ENCODE data around the gene FAM89B.
A peak's percentile ranks its signal among the peaks of the same experiment; 100 is the strongest.

FAM89B gene

GRCh38 chr11:65591939-65592857 lies 19.9 kb downstream of the FAM89B start:
- no peak for DNase-seq

GRCh38 chr11:65592858-65593517 lies 20.6 kb downstream of the FAM89B start:
- no peak for DNase-seq

- no peak for DNase-seq
These were observed 21.4 kb downstream of the FAM89B start for GRCh38 chr11:65593518-65594414.

- no peak for DNase-seq
These were observed 22.8 kb downstream of the FAM89B start for GRCh38 chr11:65595131-65595530.

- no peak for DNase-seq
These were observed 23.4 kb downstream of the FAM89B start, which contains the start of gene KCNK7 for GRCh38 chr11:65595543-65596281. Gene KCNK7 (minus strand): TSS chr11:65595800. CDS start chr11:65595772, 28 bp downstream.

- DNase-seq = no peak
These were observed 24.2 kb downstream of the FAM89B start for GRCh38 chr11:65596520-65596919.

- no peak for DNase-seq
These were observed 25.9 kb downstream of the FAM89B start for GRCh38 chr11:65598258-65598699.

- no peak for DNase-seq
These were observed 27.0 kb downstream of the FAM89B start for GRCh38 chr11:65599216-65599954.

- DNase-seq = no peak
These were observed 27.6 kb downstream of the FAM89B start for GRCh38 chr11:65599955-65600246.

- DNase-seq = no peak
These were observed 31.9 kb downstream of the FAM89B start for GRCh38 chr11:65604258-65604657.

GRCh38 chr11:65606876-65607613 lies 34.7 kb downstream of the FAM89B start:
- DNase-seq = peak; percentile 25

GRCh38 chr11:65607614-65608426 lies 35.5 kb downstream of the FAM89B start:
- DNase-seq = no peak

- no peak for DNase-seq
These were observed 36.9 kb downstream of the FAM89B start for GRCh38 chr11:65609229-65609628.

- no peak for DNase-seq
These were observed 37.3 kb downstream of the FAM89B start for GRCh38 chr11:65609665-65610064.

- DNase-seq = no peak
These were observed 38.1 kb downstream of the FAM89B start for GRCh38 chr11:65610404-65610803.

GRCh38 chr11:65611028-65611757 lies 38.9 kb downstream of the FAM89B start:
- no peak for DNase-seq

- no peak for DNase-seq
These were observed 39.6 kb downstream of the FAM89B start for GRCh38 chr11:65611758-65612603.

- DNase-seq = no peak
These were observed 40.4 kb downstream of the FAM89B start for GRCh38 chr11:65612691-65613090.
